UCSD-AML1 (cell line): ENCODE data around the gene PCDHGC4.

Experiments used
- DNase-seq: peaks from one replicate; lab custom pipeline; 2025; ENCODE audit not compliant: unreplicated experiment; lab: John Stamatoyannopoulos, UW

PCDHGC4 gene

GRCh38 chr5:141527426-141527825 lies 42.6 kb downstream of the PCDHGC4 start:
- no peak for DNase-seq

- no peak for DNase-seq
Observed at GRCh38 chr5:141528291-141528984, 43.6 kb downstream of the PCDHGC4 start.

DNA sequence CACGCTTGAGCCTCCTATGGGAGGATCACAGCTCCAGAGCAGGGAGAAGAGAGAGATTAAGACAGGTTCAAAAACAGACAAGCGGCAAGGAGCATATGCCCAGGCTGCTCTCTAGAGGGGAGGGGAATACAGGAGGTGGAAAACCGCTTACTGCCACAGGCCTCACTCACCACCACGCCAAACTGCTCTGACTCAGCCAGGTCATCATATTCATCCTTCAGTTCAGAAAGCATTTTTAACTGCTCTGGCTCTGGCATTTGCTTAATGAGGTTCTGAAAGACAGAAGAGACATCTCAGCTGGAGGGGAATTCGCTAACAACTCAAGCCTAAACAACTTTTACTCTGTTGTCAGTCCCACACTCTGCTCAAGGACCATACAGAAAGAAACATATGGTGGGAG lies 44.2 kb downstream of the PCDHGC4 start:
- DNase-seq = no peak

DNA sequence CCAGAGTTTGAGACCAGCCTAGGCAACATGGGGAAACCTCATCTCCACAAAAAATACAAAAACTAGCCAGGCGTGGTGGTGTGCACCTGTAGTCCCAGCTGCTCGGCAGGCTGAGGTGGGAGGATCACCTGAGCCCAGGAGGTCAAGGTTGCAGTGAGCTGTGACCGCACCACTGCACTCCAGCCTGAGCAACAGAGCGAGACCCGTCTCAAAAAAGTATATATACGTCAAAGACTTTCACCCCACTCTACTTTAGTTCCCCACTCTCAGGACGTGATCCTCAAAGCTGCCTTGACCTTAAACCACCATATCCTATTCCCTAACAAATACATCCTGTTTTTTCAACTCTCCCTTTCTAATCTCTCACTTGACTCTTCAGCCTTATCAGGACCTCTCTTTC lies 45.0 kb downstream of the PCDHGC4 start:
- no peak for DNase-seq

DNA sequence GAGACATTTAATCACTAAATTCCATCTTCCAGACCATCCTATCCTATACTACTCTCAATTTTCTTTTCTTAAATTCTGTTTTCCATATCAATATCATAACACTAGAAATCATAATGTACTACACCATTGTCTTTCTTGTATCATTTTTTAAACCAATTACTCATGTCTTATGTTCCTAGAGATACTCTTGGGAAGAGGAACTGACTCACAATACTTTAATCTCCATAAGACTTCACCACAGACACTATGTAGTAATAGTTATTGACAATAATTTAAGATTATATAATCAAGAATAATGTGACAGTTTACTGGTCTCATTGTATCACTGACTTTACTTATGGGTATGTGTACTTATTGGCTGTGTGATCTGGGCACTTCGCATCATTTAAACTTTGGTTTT lies 47.9 kb downstream of the PCDHGC4 start:
- DNase-seq = no peak

GRCh38 chr5:141533897-141534296 lies 49.1 kb downstream of the PCDHGC4 start:
- no peak for DNase-seq

- no peak for DNase-seq
Observed at GRCh38 chr5:141534492-141535213, 49.8 kb downstream of the PCDHGC4 start.
